GM19328 (cell line): ENCODE measurements around the gene EPS8L3.
"Not testable (repeated sequence)": the region's sequence is repeated elsewhere in the genome, so short reads cannot be mapped to it uniquely, and the experiment has no call there.

Experiments used
- ATAC-seq: cut with Tn5 transposase; IDR thresholded peaks from one replicate; pipeline ENCODE4 v1.9.1; 2021; ENCODE audit warnings: mild to moderate bottlenecking, moderate library complexity; ENCODE audit not compliant: unreplicated experiment

The EPS8L3 gene, protein sequence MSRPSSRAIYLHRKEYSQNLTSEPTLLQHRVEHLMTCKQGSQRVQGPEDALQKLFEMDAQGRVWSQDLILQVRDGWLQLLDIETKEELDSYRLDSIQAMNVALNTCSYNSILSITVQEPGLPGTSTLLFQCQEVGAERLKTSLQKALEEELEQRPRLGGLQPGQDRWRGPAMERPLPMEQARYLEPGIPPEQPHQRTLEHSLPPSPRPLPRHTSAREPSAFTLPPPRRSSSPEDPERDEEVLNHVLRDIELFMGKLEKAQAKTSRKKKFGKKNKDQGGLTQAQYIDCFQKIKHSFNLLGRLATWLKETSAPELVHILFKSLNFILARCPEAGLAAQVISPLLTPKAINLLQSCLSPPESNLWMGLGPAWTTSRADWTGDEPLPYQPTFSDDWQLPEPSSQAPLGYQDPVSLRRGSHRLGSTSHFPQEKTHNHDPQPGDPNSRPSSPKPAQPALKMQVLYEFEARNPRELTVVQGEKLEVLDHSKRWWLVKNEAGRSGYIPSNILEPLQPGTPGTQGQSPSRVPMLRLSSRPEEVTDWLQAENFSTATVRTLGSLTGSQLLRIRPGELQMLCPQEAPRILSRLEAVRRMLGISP

DNA sequence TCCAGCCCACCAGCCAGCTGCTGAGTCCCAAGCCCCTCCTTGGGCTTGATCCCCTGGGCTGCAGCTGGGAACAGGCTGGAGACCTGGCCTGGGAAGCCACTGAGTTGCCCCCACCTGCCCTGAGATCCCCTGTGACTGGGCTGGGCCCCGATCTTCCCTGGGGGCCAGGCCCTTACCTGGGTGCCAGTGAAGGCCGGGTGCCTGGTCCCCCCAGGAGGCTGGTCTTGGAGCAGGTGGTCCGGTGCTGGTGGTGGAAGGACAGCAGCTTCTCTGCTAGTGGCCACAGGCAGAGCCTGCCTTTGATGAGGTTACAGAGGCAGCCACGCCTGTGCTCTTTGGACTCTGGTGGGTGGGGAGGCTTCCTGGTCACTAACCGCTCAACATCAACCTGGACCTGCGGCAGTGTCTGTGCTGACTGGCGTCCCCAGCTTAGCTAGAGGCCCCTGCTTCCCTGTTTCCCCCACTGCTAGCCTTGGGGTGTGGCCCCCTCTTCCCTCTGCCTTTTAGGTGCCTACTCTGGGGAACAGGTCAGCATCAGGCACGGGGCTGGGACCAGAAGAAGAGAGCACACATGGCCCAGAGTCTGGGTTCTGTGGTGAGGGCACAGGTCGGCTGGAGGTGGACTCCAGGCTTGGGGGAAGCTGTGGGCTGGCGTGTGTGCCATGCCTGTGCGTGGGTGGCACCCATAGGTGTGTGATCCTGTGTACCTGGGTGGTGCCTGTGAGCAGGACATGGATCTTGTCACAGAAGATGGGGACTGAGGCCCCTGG lies at the start of gene EPS8L3:
Gene EPS8L3 (minus strand): TSS at position 278 of the 770 bp plus-strand sequence. CDS start 2,174 bp downstream, outside the sequence.
- ATAC-seq = no peak

DNA sequence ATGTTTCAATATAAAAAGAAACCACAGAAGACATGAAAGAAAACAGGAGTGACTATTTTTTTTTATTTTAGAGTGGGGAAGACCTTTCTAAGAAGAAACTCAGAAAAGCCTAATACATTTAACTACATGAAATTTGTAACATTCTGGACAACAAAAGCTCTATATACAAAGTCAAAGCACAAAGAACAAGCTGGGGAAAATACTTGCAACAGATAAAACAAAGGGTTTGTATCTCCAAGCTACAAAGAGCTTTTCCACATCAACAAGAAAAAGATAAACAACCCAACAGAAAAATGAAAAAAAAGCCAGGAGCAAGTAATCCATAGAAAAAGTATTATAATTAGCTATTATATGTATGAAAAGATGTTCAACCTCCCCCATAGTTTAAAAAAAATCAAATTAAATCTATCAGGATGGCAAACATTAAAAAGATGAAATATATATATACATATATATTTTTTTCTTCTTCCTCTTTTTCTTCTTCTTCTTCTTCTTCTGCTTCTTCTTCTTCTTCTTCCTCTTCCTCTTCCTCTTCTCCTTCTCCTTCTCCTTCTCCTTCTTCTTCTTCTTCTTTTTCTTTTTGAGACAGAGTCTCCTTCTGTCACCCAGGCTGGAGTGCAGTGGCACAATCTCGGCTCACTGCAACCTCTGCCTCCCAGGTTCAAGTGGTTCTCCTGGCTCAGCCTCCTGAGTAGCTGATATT lies 49.1 kb upstream of the EPS8L3 start:
- ATAC-seq = no peak

GRCh38 chr1:109808703-109809102 lies 45.0 kb upstream of the EPS8L3 start:
- no peak for ATAC-seq

- ATAC-seq = no peak
Observed at GRCh38 chr1:109807822-109808680, 44.3 kb upstream of the EPS8L3 start.

GRCh38 chr1:109807402-109807801 lies 43.7 kb upstream of the EPS8L3 start:
- no peak for ATAC-seq

GRCh38 chr1:109806733-109807400 lies 43.1 kb upstream of the EPS8L3 start:
- ATAC-seq = no peak

DNA sequence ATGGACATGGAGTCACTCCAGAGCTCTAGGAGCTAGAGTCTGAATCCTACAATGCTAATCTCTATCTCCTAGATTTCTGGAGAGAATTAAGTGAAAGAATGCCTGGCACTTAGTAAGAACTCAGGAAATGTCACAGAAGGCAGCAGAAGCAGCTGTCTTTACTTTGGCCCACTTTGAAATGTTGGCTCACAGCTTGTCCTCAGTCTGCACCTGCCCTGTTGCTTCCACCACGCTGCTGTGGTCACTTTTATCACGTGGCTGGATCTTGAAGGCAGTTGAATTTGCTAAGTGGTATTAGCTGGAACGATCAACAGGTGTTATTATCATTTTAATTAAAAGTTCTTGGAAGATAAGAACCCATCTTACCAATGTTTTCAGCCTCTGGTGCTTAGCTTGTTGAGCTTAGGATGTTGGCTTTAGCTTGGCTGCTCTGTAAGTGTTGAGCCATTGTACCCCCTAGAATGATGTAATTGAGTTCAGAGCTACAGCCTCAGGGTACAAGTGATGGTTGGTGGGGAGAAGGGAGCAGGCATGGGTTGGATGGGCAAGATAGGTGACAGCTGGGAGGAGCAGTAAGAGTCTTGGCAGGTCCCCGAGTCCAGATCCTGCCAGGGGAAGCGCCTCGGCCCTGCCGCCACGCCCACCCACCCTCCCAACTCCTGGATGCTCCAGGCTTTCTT lies 41.9 kb upstream of the EPS8L3 start:
- ATAC-seq = no peak

DNA sequence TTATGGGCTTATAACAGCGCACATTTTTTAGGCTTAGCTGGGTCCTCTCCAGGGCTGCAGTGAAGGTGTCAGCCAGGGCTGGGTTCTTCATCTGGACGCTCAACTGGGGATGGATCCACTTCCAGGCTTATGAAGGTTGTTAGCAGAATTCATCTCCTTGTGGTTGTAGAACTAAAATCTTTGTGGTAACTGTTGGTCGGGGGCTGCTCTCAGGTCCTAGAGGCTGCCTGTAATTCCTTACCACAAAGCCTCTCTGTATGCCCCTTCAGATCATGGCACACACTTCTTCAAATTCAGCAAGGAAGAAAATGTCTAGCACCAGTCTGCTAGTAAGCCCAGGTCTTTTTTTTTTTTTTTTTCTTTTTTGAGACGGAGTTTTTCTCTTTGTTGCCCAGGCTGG lies 40.9 kb upstream of the EPS8L3 start:
- no peak for ATAC-seq

- no peak for ATAC-seq
Observed at GRCh38 chr1:109803901-109804331, 40.2 kb upstream of the EPS8L3 start.

- no peak for ATAC-seq
Observed at GRCh38 chr1:109802901-109803561, 39.3 kb upstream of the EPS8L3 start.

DNA sequence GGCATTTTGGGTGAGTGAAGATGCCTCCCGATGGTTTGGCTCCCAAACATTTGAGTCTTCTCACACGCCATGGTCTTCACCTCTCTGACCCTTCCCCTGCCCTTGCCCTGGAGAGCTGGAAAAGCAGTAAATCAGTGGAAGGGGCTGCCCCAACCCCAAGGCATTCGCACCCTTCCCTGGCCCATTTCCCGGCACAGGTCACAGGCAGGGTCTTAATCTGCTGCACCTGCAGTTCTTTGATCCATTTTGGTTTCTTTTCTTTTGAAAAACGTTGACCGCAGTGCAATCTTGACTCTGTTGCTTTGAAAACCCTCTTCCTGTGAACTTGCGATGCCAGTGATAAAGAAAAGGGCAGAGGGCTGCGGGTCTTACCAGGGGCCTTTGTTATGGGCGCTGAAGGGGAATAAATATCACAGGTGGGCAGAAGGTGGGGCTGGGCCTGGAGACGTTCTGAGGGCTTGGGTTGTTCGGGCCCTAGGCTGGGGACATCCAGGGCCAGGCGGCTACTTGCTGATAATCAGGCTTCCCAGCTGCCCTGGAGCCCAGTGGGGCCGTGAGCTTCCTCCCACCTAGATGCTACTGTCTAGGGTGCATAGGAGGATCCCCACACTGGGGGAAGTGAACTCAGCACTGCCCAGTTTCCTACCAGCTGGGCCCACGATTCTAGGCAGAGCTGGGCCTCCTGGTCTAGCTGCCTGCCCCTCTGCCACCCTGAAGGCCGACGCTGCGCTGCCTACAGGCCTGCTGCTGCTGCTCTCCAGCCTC lies 38.6 kb upstream of the EPS8L3 start:
- ATAC-seq = no peak

- ATAC-seq = no peak
Observed at GRCh38 chr1:109801791-109802135, 38.0 kb upstream of the EPS8L3 start.

DNA sequence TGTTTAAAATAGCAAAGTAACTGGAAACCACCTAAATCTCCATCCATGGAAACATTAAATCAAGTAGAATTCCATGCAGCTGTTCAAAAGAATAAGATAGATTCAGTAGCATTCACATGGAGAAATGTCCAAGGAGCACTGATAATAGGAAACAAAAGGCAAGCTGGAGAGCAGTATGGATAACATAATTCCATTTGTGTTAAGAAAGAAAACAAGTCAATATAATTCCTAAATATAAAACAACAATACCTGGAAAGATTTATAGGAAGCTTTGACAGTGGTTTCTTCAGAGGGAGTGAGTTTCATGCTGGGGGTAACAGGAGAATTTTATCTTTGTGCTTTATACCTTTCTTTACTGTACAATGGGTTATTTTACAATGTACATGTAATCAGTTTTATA lies 36.6 kb upstream of the EPS8L3 start:
- no peak for ATAC-seq

DNA sequence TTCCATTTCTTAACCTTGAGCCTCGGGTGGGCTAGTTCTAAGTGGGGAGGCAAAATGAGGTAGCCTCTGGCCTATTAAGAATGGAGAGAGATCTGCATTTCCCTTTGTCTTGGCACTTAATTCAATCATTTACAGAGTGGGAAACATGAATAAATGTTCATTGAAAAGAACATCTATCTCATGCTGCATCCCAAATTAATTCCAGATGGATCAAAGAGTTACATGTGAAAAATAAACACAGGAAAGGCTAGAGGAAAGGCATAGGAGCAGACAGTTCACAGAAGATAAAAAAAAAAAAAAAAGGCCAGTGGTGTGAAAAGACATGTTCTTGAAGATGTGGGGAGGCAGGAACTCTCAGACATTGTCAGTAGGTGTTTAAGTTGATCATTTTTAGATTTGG lies 35.7 kb upstream of the EPS8L3 start:
- ATAC-seq = no peak

DNA sequence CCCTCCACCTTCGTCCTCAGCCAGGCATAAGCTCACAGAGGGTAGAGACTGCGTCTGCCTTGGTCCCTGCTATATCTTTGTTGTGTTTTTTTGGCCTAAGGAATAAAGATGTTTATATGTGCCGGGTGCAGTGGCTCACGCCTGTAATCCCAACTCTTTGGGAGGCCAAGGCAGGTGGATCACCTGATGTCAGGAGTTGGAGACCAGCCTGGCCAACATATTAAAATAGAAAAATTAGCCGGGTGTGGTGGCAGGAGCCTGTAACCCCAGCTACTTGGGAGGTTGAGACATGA lies 33.5 kb upstream of the EPS8L3 start:
- ATAC-seq = not testable (repeated sequence)

DNA sequence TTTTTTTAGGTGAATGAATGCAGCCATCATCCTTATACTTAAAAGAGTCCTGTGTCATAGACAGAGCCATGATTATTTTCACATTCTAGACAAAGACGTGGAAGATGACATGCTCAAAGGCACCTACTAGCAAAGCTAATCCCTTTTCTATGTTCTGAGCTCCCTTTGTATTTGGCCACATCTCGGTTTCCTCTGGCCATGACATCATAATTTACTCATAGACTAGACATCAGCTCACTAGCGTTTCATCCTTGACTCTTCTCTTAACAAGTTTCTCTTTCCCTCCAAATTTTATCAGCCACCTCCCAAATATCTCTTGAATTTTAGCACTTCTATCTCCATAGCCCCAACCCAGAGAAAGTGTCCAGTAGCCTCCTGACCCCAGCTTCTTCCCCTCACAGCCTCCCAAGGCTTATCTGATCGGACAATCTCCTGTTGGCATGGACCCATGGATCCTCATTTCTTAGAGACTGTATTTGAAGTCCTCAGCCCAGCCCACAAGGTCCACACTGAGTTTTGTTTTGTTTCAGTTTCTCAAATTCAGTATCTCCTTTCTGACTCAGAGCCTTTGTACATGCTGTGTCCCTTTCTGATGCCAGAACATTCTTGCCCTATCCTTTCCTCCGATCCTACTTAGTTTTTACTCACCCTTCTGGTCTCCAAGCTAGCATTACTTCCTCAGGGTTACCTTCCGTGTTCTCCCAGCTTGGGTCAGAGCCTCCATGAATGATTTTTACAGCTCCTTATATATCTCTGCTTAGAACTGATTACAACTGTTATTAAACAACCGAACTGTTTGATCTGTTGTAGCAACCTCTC lies 33.0 kb upstream of the EPS8L3 start:
- ATAC-seq = no peak
